ENCODE data around the gene FAM20C. TPM values are rescaled to one million over a fixed set of nuclear protein-coding genes. Genes with fewer than 3 reads are reported as not detected.
"Not testable (repeated sequence)": the region's sequence is repeated elsewhere in the genome, so short reads cannot be mapped to it uniquely, and the experiment has no call there.

FAM20C gene
- total and polyA plus RNA-seq, 2 of the 8 experiments (the other 6 are each of a cell fraction or from before 2014, with no cell fraction given): 9.5 to 34.8 TPM

DNA sequence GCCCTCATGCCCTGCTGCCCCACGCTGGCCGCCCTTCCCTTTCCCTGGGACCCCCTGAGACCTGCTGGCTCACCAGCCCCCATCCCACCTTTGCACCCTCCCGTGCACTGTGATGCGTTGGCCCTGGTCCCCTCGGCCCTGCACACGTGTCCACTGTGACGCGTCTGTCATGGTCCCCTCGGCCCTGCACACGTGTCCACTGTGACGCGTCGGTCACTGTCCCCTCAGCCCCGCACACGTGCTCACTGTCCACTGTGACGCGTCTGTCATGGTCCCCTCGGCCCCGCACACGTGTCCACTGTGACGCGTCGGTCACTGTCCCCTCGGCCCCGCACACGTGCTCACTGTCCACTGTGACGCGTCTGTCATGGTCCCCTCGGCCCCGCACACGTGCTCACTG, 14.0 kb downstream of the FAM20C start:
- H3K79me1 ChIP-seq (ENCODE audit: low read depth, low read length); H3K4me3 ChIP-seq (ENCODE audit: extremely low read depth in 1 of 4, insufficient read depth in 2 of 4, low read depth in 3 of 4, low read length in 4 of 4); H3K27me3 ChIP-seq (replicated peaks in 1 of 4; ENCODE audit: control insufficient read depth in 3 of 4, extremely low read depth in 1 of 4, insufficient read depth in 3 of 4, low read length in 3 of 4); H3K56ac ChIP-seq (replicated peaks; ENCODE audit: insufficient read length, low read depth, low read length); H3K14ac ChIP-seq (ENCODE audit: insufficient read length); H3K27ac ChIP-seq (ENCODE audit: low read depth, low read length); DNase-seq (ENCODE audit: low read depth in 1 of 2, low spot score in 2 of 2); H3K4me1 ChIP-seq (replicated peaks in 1 of 4; ENCODE audit: control insufficient read depth in 3 of 4, insufficient read depth in 4 of 4, low read length in 3 of 4); H2AFZ ChIP-seq (ENCODE audit: low read length); H2BK15ac ChIP-seq (ENCODE audit: low read length); H4K91ac ChIP-seq (replicated peaks; ENCODE audit: insufficient read length, low read length); H4K5ac ChIP-seq (ENCODE audit: insufficient read length, low read depth, low read length); H2BK12ac ChIP-seq (ENCODE audit: low read depth, low read length); H2BK120ac ChIP-seq (replicated peaks; ENCODE audit: low read depth, low read length); H3K4me2 ChIP-seq (ENCODE audit: insufficient read depth in 1 of 2, low read depth in 2 of 2, low read length in 2 of 2); H2BK20ac ChIP-seq (ENCODE audit: low read length); H3K9ac ChIP-seq (replicated peaks in 1 of 4; ENCODE audit: extremely low read depth in 1 of 4, low read depth in 3 of 4, low read length in 3 of 4); H3K23me2 ChIP-seq (ENCODE audit: low read depth, low read length); H3K9me3 ChIP-seq (ENCODE audit: insufficient read depth in 2 of 2, low read depth in 1 of 2, low read length in 1 of 2); H3K4ac ChIP-seq (replicated peaks; ENCODE audit: insufficient read length, low read depth, low read length); FAIRE-seq; H2AK5ac ChIP-seq (ENCODE audit: low read depth, low read length); H3K23ac ChIP-seq (ENCODE audit: insufficient read length); H3K18ac ChIP-seq (ENCODE audit: extremely low read depth, low read length); H2BK5ac ChIP-seq (ENCODE audit: low read depth, low read length); H3K79me2 ChIP-seq (ENCODE audit: control insufficient read depth in 1 of 2, insufficient read depth in 2 of 2, low read length in 2 of 2): not testable (repeated sequence)
- Histone ChIP-seq H4K20me1 (replicated peaks in 1 of 2; ENCODE audit: control insufficient read depth in 1 of 2, insufficient read depth in 2 of 2, low read length in 2 of 2) (peaks cover 0 to 10% of the 10 kb centered on the region in 2 experiments), H3K36me3 (ENCODE audit: control insufficient read depth in 2 of 4, insufficient read depth in 4 of 4, low read length in 3 of 4) (peaks cover 0 to 23% (median 2%) of the 10 kb centered on the region in 4 experiments; a peak in 3 of 8 replicates), H4K8ac (ENCODE audit: extremely low read depth, insufficient read depth, low read length) (peak overlapping the region; percentile 35; the same call in 1 of the 2 replicates)
- WGBS, 2 experiments (ENCODE audit: extremely low coverage in 1 of 2, insufficient coverage in 1 of 2, insufficient read length in 1 of 2, insufficient replicate concordance in 2 of 2, low coverage in 1 of 2, low lambda C conversion rate in 2 of 2, missing lambda C conversion rate in 1 of 2): 83% methylated on average over 29 of the region's 31 CpGs; no CpG with 5 or more reads in 1 of the 2 experiments
- ChIA-PET POLR2A (ENCODE audit: partially characterized antibody) (interaction anchor here (1.1 kb wide), 1 partner anchor 73 kb away, joined by 3 read pairs; no protein-coding TSS in a partner anchor), CTCF (ENCODE audit: partially characterized antibody) (interaction anchor here (0.9 to 1.3 kb wide), 2 partner anchors 11 to 14 kb away, joined by 3 read pairs; partner anchors contain the start of gene FAM20C)
